K562 (cell line): ENCODE results near the gene VAMP4. TPM values are rescaled to one million over a fixed set of nuclear protein-coding genes. Genes with fewer than 3 reads are reported as not detected.
A peak's percentile ranks its signal among the peaks of the same experiment; 100 is the strongest.

Experiments used
- ASH1L ChIP-seq: fragments of 450-650 bp; IDR thresholded peaks from 2 replicates; pipeline ENCODE4 v1.6.1; 2018; ENCODE audit warnings: borderline replicate concordance, mild to moderate bottlenecking, low read depth; ENCODE audit not compliant: partially characterized antibody
- ATF7 ChIP-seq: fragments of 450-650 bp; IDR thresholded peaks from 2 replicates; pipeline ENCODE4 v1.7.1; 2014; ENCODE audit warnings: mild to moderate bottlenecking, moderate library complexity
- BCLAF1 ChIP-seq, 2 experiments: fragments of 450-650 bp in 1 of 2; IDR thresholded peaks; 2 replicates each; pipeline ENCODE4 v1.6.1; 2011 to 2017; ENCODE audit warnings: low read depth in 2 of 2, antibody characterized with exemption in 1 of 2, borderline replicate concordance in 1 of 2, low read length in 1 of 2, mild to moderate bottlenecking in 1 of 2, mixed read lengths in 1 of 2; ENCODE audit not compliant: control insufficient read depth in 1 of 2
- CEBPZ ChIP-seq: fragments of 150-350 bp; IDR thresholded peaks from 2 replicates; pipeline ENCODE4 v1.6.1; 2014; ENCODE audit warnings: low read depth, mild to moderate bottlenecking, low read length, borderline replicate concordance
- CHCHD3 ChIP-seq: fragments of 250-450 bp; sonication (Bioruptor Pico); IDR thresholded peaks from 2 replicates; pipeline ENCODE4 v2.1.2; 2022; ENCODE audit warnings: mild to moderate bottlenecking
- DPF2 ChIP-seq: fragments of 450-650 bp; IDR thresholded peaks from 2 replicates; pipeline ENCODE4 v1.6.1; 2016
- E2F6 ChIP-seq, 2 experiments: IDR thresholded peaks; 2 replicates each; pipeline ENCODE4 v1.6.1; 2011; ENCODE audit warnings: borderline replicate concordance in 1 of 2, control low read depth in 1 of 2, low read depth in 1 of 2, low read length in 1 of 2, mild to moderate bottlenecking in 1 of 2, mixed read lengths in 1 of 2, moderate library complexity in 1 of 2; ENCODE audit not compliant: insufficient read depth in 1 of 2, insufficient read length in 1 of 2, poor library complexity in 1 of 2, severe bottlenecking in 1 of 2; ENCODE audit errors: extremely low read depth in 1 of 2
- FUS ChIP-seq: fragments of 200-400 bp; formaldehyde crosslinking; optimal IDR thresholded peaks from 2 replicates; pipeline ENCODE3; 2017; ENCODE audit warnings: low read depth, low read length
- GATAD2A ChIP-seq: fragments of 450-650 bp; IDR thresholded peaks from 2 replicates; pipeline ENCODE4 v1.6.1; 2017
- ILK ChIP-seq: fragments of 450-650 bp; IDR thresholded peaks from 2 replicates; pipeline ENCODE4 v1.6.1; 2016; ENCODE audit warnings: missing genetic modification characterization, low read depth, mild to moderate bottlenecking, missing compliant biosample characterization, moderate library complexity, borderline replicate concordance
- NCOR1 ChIP-seq: fragments of 450-650 bp; IDR thresholded peaks from 2 replicates; pipeline ENCODE4 v1.6.1; 2016; ENCODE audit warnings: mild to moderate bottlenecking, moderate library complexity
- RAD21 ChIP-seq, 2 experiments: fragments of 250-450 bp in 1 of 2; fragments of 450-650 bp in 1 of 2; sonication (Bioruptor Pico) in 1 of 2; formaldehyde crosslinking in 1 of 2; IDR thresholded peaks in 1 of 2; conservative IDR thresholded peaks in 1 of 2; 2 replicates each; pipeline versions ENCODE4 v1.4.0 to v1.8.0; 2020 to 2022; ENCODE audit warnings: mild to moderate bottlenecking in 2 of 2, moderate library complexity in 1 of 2
- SMAD2 ChIP-seq: fragments of 150-350 bp; IDR thresholded peaks from 2 replicates; pipeline ENCODE4 v1.6.1; 2014; ENCODE audit warnings: low read depth, mild to moderate bottlenecking, low read length
- SREBF2 ChIP-seq: sonication (generic); formaldehyde crosslinking; IDR thresholded peaks from 2 replicates; pipeline ENCODE4 v1.4.0; 2020; ENCODE audit warnings: mild to moderate bottlenecking, missing genetic modification reagents
- SRSF7 ChIP-seq: fragments of 200-400 bp; formaldehyde crosslinking; optimal IDR thresholded peaks from 2 replicates; pipeline ENCODE3; 2017; ENCODE audit warnings: mild to moderate bottlenecking, low read depth, low read length
- ZBED1 ChIP-seq: IDR thresholded peaks from 2 replicates; pipeline ENCODE4 v1.6.1; 2014
- ZBTB7A ChIP-seq: IDR thresholded peaks from 2 replicates; pipeline ENCODE4 v1.6.1; 2011; ENCODE audit warnings: low read depth, mild to moderate bottlenecking, low read length, moderate library complexity, borderline replicate concordance; ENCODE audit not compliant: control insufficient read depth
- ZNF12 ChIP-seq: sonication (generic); formaldehyde crosslinking; IDR thresholded peaks from 2 replicates; pipeline ENCODE4 v1.4.0; 2020; ENCODE audit warnings: mild to moderate bottlenecking, missing genetic modification reagents
- ZNF143 ChIP-seq: sonication (generic); formaldehyde crosslinking; IDR thresholded peaks from 2 replicates; pipeline ENCODE4 v1.9.0; 2022; ENCODE audit warnings: mild to moderate bottlenecking, missing genetic modification reagents
- ZNF274 ChIP-seq: IDR thresholded peaks from 2 replicates; pipeline ENCODE4 v1.6.1; 2011; ENCODE audit warnings: low read depth, mild to moderate bottlenecking, low read length, moderate library complexity, borderline replicate concordance
- ZNF282 ChIP-seq: sonication (generic); formaldehyde crosslinking; IDR thresholded peaks from 2 replicates; pipeline ENCODE4 v1.8.1; 2023; ENCODE audit warnings: missing genetic modification reagents
- ZNF3 ChIP-seq: fragments of 250-450 bp; sonication (Bioruptor Pico); IDR thresholded peaks from 2 replicates; pipeline ENCODE4 v1.5.0; 2021; ENCODE audit warnings: mild to moderate bottlenecking, moderate library complexity
- ZNF77 ChIP-seq: fragments of 250-450 bp; sonication (Bioruptor Pico); IDR thresholded peaks from 2 replicates; pipeline ENCODE4 v1.5.0; 2020
- polyA plus RNA-seq, 8 experiments: library from polyadenylated mRNA; depleted of rRNA in 4 of 8; stranded (reverse) in 5 of 8; unstranded in 3 of 8; fragments of >200 nt; fragmentation: Nextera tagmentation in 2 of 8; fragmentation: Illumina TruSeq in 1 of 8; extraction: Ambion mirVana in 2 of 8; extraction: Trizol in 1 of 8; gene quantifications; 2 replicates each; pipeline versions ENCODE4 v1.2.1 to v1.2.3, GENCODE V29; 2011 to 2014; ENCODE audit warnings: inconsistent platforms in 1 of 8, missing spikeins in 1 of 8
- total RNA-seq, 7 experiments: library from RNA; depleted of rRNA in 6 of 7; stranded (reverse); fragments of >200 nt in 6 of 7; fragmentation: Illumina TruSeq in 2 of 7; extraction: Trizol in 2 of 7; gene quantifications; 2 replicates each; pipeline versions ENCODE4 v1.2.1 to v1.2.3, GENCODE V29; 2011 to 2021; ENCODE audit warnings: low replicate concordance in 1 of 7

VAMP4 gene
- total and polyA plus RNA-seq, 9 of the 15 experiments (the other 6 are each of a cell fraction or from before 2014, with no cell fraction given) = 3.3 to 21.4 (median 11.9) TPM

- TF ChIP-seq ZNF282 (CRISPR knock-in tag) = no peak
- no peak for TF ChIP-seq RAD21 (CRISPR knock-in tag; conservative IDR thresholded peaks at IDR 0.05 in 1 of 2, IDR thresholded peaks at IDR 0.05 in 1 of 2)
- no peak for TF ChIP-seq ZNF143
- no peak for TF ChIP-seq SMAD2
- no peak for TF ChIP-seq ZBED1
- peak; percentile 19; the same call in 1 of the 2 replicates for TF ChIP-seq ZBTB7A
- TF ChIP-seq ILK (tag) = no peak
- no peak for TF ChIP-seq ATF7
- no peak for TF ChIP-seq ZNF12 (CRISPR knock-in tag)
- TF ChIP-seq DPF2 = no peak
- TF ChIP-seq ZNF274 = no peak
- no peak for TF ChIP-seq E2F6 (IDR thresholded peaks at IDR 0.05; ENCODE audit: borderline replicate concordance in 1 of 2, extremely low read depth in 1 of 2, insufficient read depth in 1 of 2, insufficient read length in 1 of 2, low read depth in 1 of 2, low read length in 1 of 2, poor library complexity in 1 of 2, severe bottlenecking in 1 of 2)
- TF ChIP-seq CHCHD3 = no peak
- TF ChIP-seq FUS = no peak
- TF ChIP-seq NCOR1 = no peak
- no peak for TF ChIP-seq GATAD2A
- no peak for TF ChIP-seq ZNF77 (CRISPR knock-in tag)
- no peak for TF ChIP-seq SRSF7
- no peak for TF ChIP-seq BCLAF1 (IDR thresholded peaks at IDR 0.05; ENCODE audit: borderline replicate concordance in 1 of 2, control insufficient read depth in 1 of 2, low read depth in 2 of 2, low read length in 1 of 2)
- no peak for TF ChIP-seq SREBF2 (CRISPR knock-in tag)
- TF ChIP-seq CEBPZ = peak; percentile 61; the same call in 1 of the 2 replicates
- no peak for TF ChIP-seq ZNF3
- no peak for TF ChIP-seq ASH1L
Observed at GRCh38 chr1:171756856-171757255, 15.0 kb upstream of the VAMP4 start (continued).
